HG03095 (cell line): ENCODE data around the gene TGM1.
"Not testable (repeated sequence)": the region's sequence is repeated elsewhere in the genome, so short reads cannot be mapped to it uniquely, and the experiment has no call there.

Source experiments
- ATAC-seq: cut with Tn5 transposase; IDR thresholded peaks from one replicate; pipeline ENCODE4 v1.9.1; 2021; ENCODE audit warnings: moderate library complexity; ENCODE audit not compliant: unreplicated experiment

The TGM1 gene

GRCh38 chr14:24234095-24235005, 28.6 kb downstream of the TGM1 start:
- no peak for ATAC-seq

- no peak for ATAC-seq
These were observed 29.5 kb downstream of the TGM1 start for GRCh38 chr14:24233538-24233866.

- ATAC-seq: peak; percentile 46
These were observed 30.1 kb downstream of the TGM1 start, which contains the start of gene GMPR2 for GRCh38 chr14:24232645-24233537. GMPR2 (plus strand) TSS chr14:24232929; CDS start chr14:24233254, 325 bp downstream.

- peak; percentile 64 for ATAC-seq
These were observed 30.8 kb downstream of the TGM1 start, which contains the start of gene NEDD8 for GRCh38 chr14:24232121-24232644. NEDD8 (minus strand) TSS chr14:24232367; CDS start chr14:24232267, 100 bp downstream.

- ATAC-seq: no peak
These were observed 31.5 kb downstream of the TGM1 start for GRCh38 chr14:24231263-24232120.

GRCh38 chr14:24228902-24229301, 34.1 kb downstream of the TGM1 start:
- ATAC-seq: no peak

GRCh38 chr14:24226473-24226872, 36.5 kb downstream of the TGM1 start:
- ATAC-seq: no peak

- ATAC-seq: no peak
These were observed 38.3 kb downstream of the TGM1 start for GRCh38 chr14:24224618-24225071.

GRCh38 chr14:24222987-24223386, 40.0 kb downstream of the TGM1 start:
- ATAC-seq: not testable (repeated sequence)

GRCh38 chr14:24219521-24219920, 43.5 kb downstream of the TGM1 start:
- ATAC-seq: no peak

- no peak for ATAC-seq
These were observed 43.9 kb downstream of the TGM1 start for GRCh38 chr14:24219080-24219479.

- ATAC-seq: not testable (repeated sequence)
These were observed 46.1 kb downstream of the TGM1 start for GRCh38 chr14:24216876-24217275.

GRCh38 chr14:24216345-24216699, 46.7 kb downstream of the TGM1 start:
- no peak for ATAC-seq

GRCh38 chr14:24215495-24216344, 47.3 kb downstream of the TGM1 start, which contains the start of gene MDP1:
MDP1 (minus strand) TSS chr14:24216066; CDS start chr14:24215955, 111 bp downstream.
- ATAC-seq: peak; percentile 60

GRCh38 chr14:24213866-24214662, 48.9 kb downstream of the TGM1 start:
- no peak for ATAC-seq

- ATAC-seq: peak; percentile 69
These were observed 49.8 kb downstream of the TGM1 start, which contains the start of gene CHMP4A for GRCh38 chr14:24212924-24213865. CHMP4A (minus strand) TSS chr14:24213488; CDS start chr14:24213439, 49 bp downstream.

GRCh38 chr14:24211311-24211710, 51.7 kb downstream of the TGM1 start:
- ATAC-seq: no peak
